SKM-1 (cell line): ENCODE results near the gene ARRDC2.
"Not testable (repeated sequence)": the region's sequence is repeated elsewhere in the genome, so short reads cannot be mapped to it uniquely, and the experiment has no call there.

Experiments used
- DNase-seq: peaks from one replicate; lab custom pipeline; 2025; ENCODE audit not compliant: unreplicated experiment; lab: John Stamatoyannopoulos, UW

Gene ARRDC2

GRCh38 chr19:18007917-18008673 is at the start of gene ARRDC2:
Gene ARRDC2 (plus strand): TSS chr19:18008170. CDS start chr19:18008311, 141 bp downstream.
- no peak for DNase-seq

GRCh38 chr19:17963936-17964691 is 43.9 kb upstream of the ARRDC2 start:
- no peak for DNase-seq

- DNase-seq, result no peak
Measured at GRCh38 chr19:17965370-17966128, 42.4 kb upstream of the ARRDC2 start.

GRCh38 chr19:17966129-17966483 is 41.9 kb upstream of the ARRDC2 start:
- no peak for DNase-seq

DNA sequence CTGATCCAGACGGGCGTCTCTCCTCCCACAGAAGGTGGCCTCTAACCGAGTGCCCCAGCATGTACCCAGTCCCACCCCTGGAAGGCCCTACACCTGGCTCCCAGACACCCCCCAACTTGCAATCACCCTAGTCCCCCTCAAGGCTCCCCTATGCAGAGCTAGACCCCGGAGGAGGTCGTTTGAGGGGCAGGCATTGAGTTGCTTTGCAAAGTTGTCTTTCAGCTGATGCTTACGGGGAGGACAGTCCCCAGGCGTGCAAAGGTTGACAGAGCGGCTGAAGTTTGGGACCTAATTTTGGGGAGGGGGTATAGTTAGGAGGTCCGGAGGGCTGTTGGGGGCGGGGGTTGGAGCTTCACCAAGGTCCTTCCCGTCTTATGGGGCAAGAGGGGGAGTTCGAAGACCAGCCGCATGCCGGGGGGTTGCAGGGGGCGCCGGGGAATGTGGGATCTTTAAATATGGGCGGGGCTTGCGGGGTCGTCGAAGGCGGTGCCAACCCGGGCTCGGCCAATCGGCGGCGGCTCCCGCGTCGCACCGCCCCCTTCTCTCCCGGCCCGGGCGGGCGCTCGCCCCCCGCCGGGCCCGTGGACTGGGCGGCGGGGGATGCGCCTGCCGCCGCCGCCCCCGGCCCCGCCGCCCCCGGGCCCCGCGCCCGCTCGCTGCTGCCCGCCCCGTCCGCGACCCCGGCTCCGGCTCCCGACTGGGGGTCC is 41.3 kb upstream of the ARRDC2 start, which contains the start of gene KCNN1:
TSS of gene KCNN1 (plus strand) at position 558 of the 707 bp plus-strand sequence. CDS start 6,782 bp downstream, outside the sequence.
- DNase-seq, result no peak

GRCh38 chr19:17967257-17968051 is 40.5 kb upstream of the ARRDC2 start:
- DNase-seq, result no peak

GRCh38 chr19:17968362-17968761 is 39.6 kb upstream of the ARRDC2 start:
- DNase-seq, result no peak

GRCh38 chr19:17969096-17969792 is 38.7 kb upstream of the ARRDC2 start:
- DNase-seq, result no peak

DNA sequence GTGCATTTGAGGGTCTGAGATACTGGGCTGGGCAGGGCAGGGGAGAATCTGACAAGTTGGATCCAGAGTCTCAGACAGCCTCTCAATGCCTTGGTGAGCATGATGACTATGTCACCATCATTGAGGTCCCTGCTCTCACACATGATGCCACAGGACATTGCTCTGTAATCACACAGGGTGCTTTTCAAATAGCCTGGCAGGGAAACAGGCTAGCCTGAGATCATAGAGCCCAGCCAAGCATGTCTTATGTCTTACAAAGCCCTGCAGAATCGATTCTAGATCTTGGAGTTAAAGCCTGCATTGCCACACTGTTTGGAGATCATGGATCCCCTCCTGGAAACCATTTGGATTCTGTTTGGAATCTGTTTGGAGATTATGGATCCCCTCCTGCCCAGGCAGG is 35.7 kb upstream of the ARRDC2 start:
- DNase-seq, result no peak

- no peak for DNase-seq
Measured at GRCh38 chr19:17973759-17974158, 34.2 kb upstream of the ARRDC2 start.

DNA sequence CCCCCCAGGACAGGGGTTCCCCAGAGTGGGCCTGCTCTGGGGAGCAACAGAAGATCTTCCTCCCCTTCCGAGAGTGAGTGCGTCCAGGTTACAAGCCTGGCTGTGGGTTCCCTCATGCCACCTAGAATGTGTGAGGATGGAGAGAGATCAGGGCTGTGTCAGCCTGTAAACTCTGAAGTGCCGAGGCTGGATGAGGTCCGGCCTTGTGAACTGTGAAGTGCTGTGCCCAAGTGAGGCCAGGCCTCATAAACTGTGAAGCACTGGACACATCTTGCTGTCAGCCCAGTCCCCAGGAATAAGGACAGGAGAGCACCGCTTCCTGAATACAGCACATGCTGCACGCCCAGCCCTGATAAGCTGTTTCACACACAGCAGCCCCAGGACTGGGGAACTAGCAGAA is 33.4 kb upstream of the ARRDC2 start:
- no peak for DNase-seq

- no peak for DNase-seq
Measured at GRCh38 chr19:17975032-17975431, 32.9 kb upstream of the ARRDC2 start.

DNA sequence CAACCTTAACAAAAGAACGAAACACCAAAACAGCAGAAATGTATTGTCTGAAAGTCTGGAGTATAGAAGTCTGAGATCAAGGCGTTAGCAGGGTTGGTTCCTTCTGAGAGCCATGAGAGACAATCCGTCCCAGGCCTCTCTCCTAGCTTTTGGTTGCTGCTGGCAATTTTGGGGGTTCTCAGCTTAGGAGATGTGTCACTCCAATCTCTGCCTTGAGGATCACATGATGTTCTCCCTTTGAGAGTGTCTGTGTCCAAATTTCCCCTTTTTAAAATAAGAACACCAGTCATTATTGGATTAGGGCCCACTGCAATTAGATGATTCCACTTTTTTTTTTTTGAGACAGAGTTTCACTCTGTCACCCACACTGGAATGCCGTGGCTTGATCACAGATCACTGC is 30.9 kb upstream of the ARRDC2 start:
- DNase-seq, result no peak

- DNase-seq, result no peak
Measured at GRCh38 chr19:17977488-17977887, 30.5 kb upstream of the ARRDC2 start.

GRCh38 chr19:17981611-17982010 is 26.4 kb upstream of the ARRDC2 start:
- no peak for DNase-seq

- DNase-seq, result no peak
Measured at GRCh38 chr19:17982430-17982829, 25.5 kb upstream of the ARRDC2 start.

DNA sequence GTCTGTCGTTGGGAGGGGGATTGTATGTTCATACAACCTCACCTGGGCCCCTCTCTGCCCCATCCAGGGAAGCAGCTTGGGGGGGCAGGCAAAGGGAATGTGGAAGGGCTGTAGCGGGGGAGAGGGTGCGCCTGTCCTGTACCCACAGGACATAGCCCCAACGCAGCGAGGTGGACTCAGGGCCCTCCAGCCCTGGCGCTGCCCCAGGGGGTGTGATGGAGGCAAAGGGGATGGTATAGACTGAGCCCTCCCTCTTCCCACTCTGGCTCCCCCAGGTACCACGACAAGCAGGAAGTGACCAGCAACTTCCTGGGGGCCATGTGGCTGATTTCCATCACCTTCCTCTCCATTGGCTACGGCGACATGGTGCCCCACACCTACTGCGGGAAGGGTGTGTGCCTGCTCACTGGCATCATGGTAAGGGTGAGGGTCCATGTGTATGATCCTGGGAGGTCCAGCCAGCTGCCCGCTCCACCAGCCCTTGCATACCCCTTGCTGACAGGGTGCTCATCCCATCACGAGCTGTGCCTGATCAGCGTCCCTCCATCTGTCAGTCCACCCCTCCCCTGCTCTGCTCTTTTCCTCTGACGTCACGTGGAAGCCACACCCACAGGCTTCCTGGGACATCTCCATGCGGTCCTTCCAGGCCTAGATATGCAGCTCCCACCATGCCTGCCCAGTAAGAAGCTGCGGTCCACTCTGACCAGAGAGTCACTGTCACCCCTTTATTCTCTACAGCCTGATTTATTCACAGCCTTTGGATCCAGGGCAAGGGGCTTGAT is 22.7 kb upstream of the ARRDC2 start:
- DNase-seq, result no peak

DNA sequence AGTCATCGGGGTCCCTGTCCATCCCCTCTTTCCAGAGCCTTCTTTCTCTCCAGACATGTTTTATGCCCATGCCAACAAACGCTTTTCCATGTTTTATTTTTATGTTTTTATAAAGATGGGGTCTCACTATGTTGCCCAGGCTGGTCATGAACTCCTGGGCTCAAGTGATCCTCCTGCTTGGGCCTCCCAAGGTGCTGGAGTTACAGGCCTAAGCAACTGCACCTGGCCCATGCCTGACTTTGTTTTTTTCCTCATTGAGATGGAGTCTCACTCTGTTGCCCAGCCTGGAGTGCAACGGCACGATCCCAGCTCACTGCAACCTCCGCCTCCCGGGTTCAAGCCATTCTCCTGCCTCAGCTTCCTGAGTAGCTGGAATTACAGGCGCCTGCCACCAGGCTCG is 21.4 kb upstream of the ARRDC2 start:
- DNase-seq, result not testable (repeated sequence)

DNA sequence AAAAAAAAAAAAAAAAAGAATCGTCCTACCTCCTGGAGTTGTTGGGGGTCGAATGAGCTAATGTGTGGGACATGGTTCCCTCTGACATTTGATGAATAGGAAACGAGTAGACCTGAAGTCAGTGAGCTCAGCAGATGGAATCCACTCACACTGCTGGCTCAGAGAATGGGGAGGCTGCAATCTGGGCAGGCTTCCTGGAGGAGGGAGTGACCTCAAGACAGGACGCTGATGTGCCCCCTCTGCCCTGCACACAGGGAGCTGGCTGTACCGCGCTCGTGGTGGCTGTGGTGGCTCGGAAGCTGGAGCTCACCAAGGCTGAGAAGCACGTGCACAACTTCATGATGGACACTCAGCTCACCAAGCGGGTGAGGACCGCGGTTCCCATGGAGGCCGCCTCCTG is 19.8 kb upstream of the ARRDC2 start:
- no peak for DNase-seq
